Thyroid gland (tissue), 4 donors: ENCODE results near the gene FAN1. TPM values are rescaled to one million over a fixed set of nuclear protein-coding genes. Genes with fewer than 3 reads are reported as not detected.

Experiments
- DNase-seq, 2 donors: peaks; one replicate each; pipeline ENCODE4 v3.0.0-alpha.2; 2019
- H3K27ac ChIP-seq, 3 donors: fragments of 200-600 bp; sonication (generic); 1 replicate in 2 of 3; 2 replicates in 1 of 3; pipeline ENCODE4 v1.5.1; 2016 to 2019; ENCODE audit warnings: mild to moderate bottlenecking in 1 of 3, moderate library complexity in 1 of 3
- H3K27me3 ChIP-seq: fragments of 200-600 bp; sonication (generic); one replicate; pipeline ENCODE4 v1.5.1; 2019
- H3K36me3 ChIP-seq, 2 donors: fragments of 200-600 bp; sonication (generic); one replicate each; pipeline ENCODE4 v1.5.1; 2016 to 2019
- H3K4me1 ChIP-seq, 2 donors: fragments of 200-600 bp; sonication (generic); one replicate each; pipeline ENCODE4 v1.5.1; 2017 to 2019
- H3K4me3 ChIP-seq, 3 donors: fragments of 200-600 bp; sonication (generic); replicated peaks in 1 of 3; 1 replicate in 2 of 3; 2 replicates in 1 of 3; pipeline ENCODE4 v1.5.1; 2016; ENCODE audit warnings: mild to moderate bottlenecking in 1 of 3
- H3K9me3 ChIP-seq: fragments of 200-600 bp; sonication (generic); one replicate; pipeline ENCODE4 v1.5.1; 2017
- CTCF ChIP-seq, 6 experiments: fragments of 200-600 bp in 3 of 6; fragments of 450-650 bp in 3 of 6; sonication (generic) in 3 of 6; IDR thresholded peaks; one replicate each; pipeline ENCODE4 v1.5.1; 2016 to 2019; ENCODE audit warnings: antibody characterized with exemption in 6 of 6, mild to moderate bottlenecking in 2 of 6, inconsistent platforms in 1 of 6, moderate library complexity in 1 of 6
- POLR2A ChIP-seq, 2 donors: fragments of 450-650 bp; IDR thresholded peaks; one replicate each; pipeline ENCODE4 v1.6.1; 2017; ENCODE audit warnings: antibody characterized with exemption in 2 of 2, mild to moderate bottlenecking in 2 of 2, moderate library complexity in 1 of 2
- WGBS, 2 donors: methylation state at CpG; one replicate each; pipeline ENCODE4 v1.1.5; 2017; 5-methylcytosine and 5-hydroxymethylcytosine counted together
- intact Hi-C: fragments of 100-400 bp; cut with DNase I; formaldehyde crosslinking; loops from one replicate; pipeline ENCODE4 v1.15.1; 2023
- total RNA-seq, 4 donors: library from RNA; depleted of rRNA; stranded (reverse); fragments of >200 nt; gene quantifications; one replicate each; pipeline ENCODE4 v1.2.3, GENCODE V29; 2016

The FAN1 gene
- total RNA-seq, 4 donors from 2014 or later: 24.9 to 26.6 (median 25.9) TPM

GRCh38 chr15:30985081-30985531 lies 81.4 kb downstream of the FAN1 start:
- intact Hi-C loops: no loop called here
- peak overlapping the region; percentile 27 to 43 (median 34) for H3K27ac ChIP-seq
- H3K9me3 ChIP-seq: no peaks in the 10 kb centered on the region
- WGBS, 2 donors: 30 to 32% methylated on average over 3 of the region's 3 CpGs
- no peak for TF ChIP-seq POLR2A (IDR thresholded peaks at IDR 0.05)
- TF ChIP-seq CTCF (IDR thresholded peaks at IDR 0.05): no peak
- H3K4me3 ChIP-seq: no peak overlapping the region
- DNase-seq: peak; percentile 49 to 59
- no peaks in the 10 kb centered on the region for H3K27me3 ChIP-seq
- H3K36me3 ChIP-seq: no peaks in the 10 kb centered on the region
- peaks cover 34 to 45% of the 10 kb centered on the region in 2 donors for H3K4me1 ChIP-seq

- intact Hi-C loops: loop anchor here (10.0 kb wide), 1 partner anchor 85 kb away; the partner anchor contains the start of gene FAN1
- H3K27ac ChIP-seq: peak overlapping the region in 2 of 3 donors; percentile 4 to 96
- DNase-seq: no peak
- H3K4me1 ChIP-seq: peaks cover 27 to 34% of the 10 kb centered on the region in 2 donors
- TF ChIP-seq CTCF (IDR thresholded peaks at IDR 0.05): no peak
- no peak for TF ChIP-seq POLR2A (IDR thresholded peaks at IDR 0.05)
- H3K27me3 ChIP-seq: no peaks in the 10 kb centered on the region
- no peaks in the 10 kb centered on the region for H3K36me3 ChIP-seq
- 61 to 84% methylated on average over 2 of the region's 2 CpGs for WGBS, 2 donors
- H3K9me3 ChIP-seq: no peaks in the 10 kb centered on the region
- peak overlapping the region in 2 of 3 donors; percentile 8 to 29 for H3K4me3 ChIP-seq
Measured at GRCh38 chr15:30990036-30990435, 86.3 kb downstream of the FAN1 start.

- WGBS, 2 donors: 4 to 5% methylated on average over 24 of the region's 24 CpGs
- peak overlapping the region; percentile 96 to 98 (median 97) for H3K27ac ChIP-seq
- peak in 1 of 2 donors; percentile 28 for DNase-seq
- no peaks in the 10 kb centered on the region for H3K27me3 ChIP-seq
- intact Hi-C loops: loop anchor here (10.0 kb wide), 1 partner anchor 86 kb away; the partner anchor contains the start of gene FAN1
- peak overlapping the region; percentile 29 to 89 (median 63) for H3K4me3 ChIP-seq
- TF ChIP-seq POLR2A (IDR thresholded peaks at IDR 0.05) (no peak), CTCF (IDR thresholded peaks at IDR 0.05) (no peak)
- H3K36me3 ChIP-seq: no peaks in the 10 kb centered on the region
- peaks cover 21 to 28% of the 10 kb centered on the region in 2 donors for H3K4me1 ChIP-seq
- H3K9me3 ChIP-seq: no peaks in the 10 kb centered on the region
Measured at GRCh38 chr15:30990446-30991254, 86.9 kb downstream of the FAN1 start.

- peak in 2 of 6 experiments; percentile 2 to 13 for TF ChIP-seq CTCF (IDR thresholded peaks at IDR 0.05)
- TF ChIP-seq POLR2A (IDR thresholded peaks at IDR 0.05): peak; percentile 24 to 97
- Histone ChIP-seq H3K4me1 (peaks cover 16 to 23% of the 10 kb centered on the region in 2 donors), H3K36me3 (no peaks in the 10 kb centered on the region), H3K27me3 (no peaks in the 10 kb centered on the region), H3K4me3 (peak within 1 kb of the TSS; percentile 29 to 89 (median 63)), H3K27ac (peak within 1 kb of the TSS; percentile 96 to 98 (median 97)), H3K9me3 (no peaks in the 10 kb centered on the region)
- intact Hi-C loops: loop anchor here (10.0 kb wide), 1 partner anchor 87 kb away; the partner anchor contains the start of gene FAN1
- DNase-seq: peak; percentile 78 to 81
- 1% methylated on average over 10 to 22 of the region's 114 CpGs for whole genome bisulfite sequencing, 2 donors
Measured at GRCh38 chr15:30991255-30992235, 87.8 kb downstream of the FAN1 start, which contains the start of gene MTMR10. Gene MTMR10, minus strand, starts transcription at chr15:30991628. Its CDS starts 122 bp downstream, at chr15:30991506.
